Mesenchymal stem cell (in vitro differentiated cells and primary cell): ENCODE data around the gene OR52E6.

ENCODE experiments used
- DNase-seq: peaks from one replicate; pipeline ENCODE4 v3.0.0-alpha.2; 2013
- H2AFZ ChIP-seq: one replicate; pipeline ENCODE4 v1.6.1; 2013; ENCODE audit warnings: low read depth, mild to moderate bottlenecking, control low read depth, inconsistent platforms, low read length, moderate library complexity
- H2AK5ac ChIP-seq: 2 replicates; pipeline ENCODE4 v1.6.1; 2013; ENCODE audit warnings: low read length, moderate library complexity, mild to moderate bottlenecking, inconsistent platforms; ENCODE audit not compliant: severe bottlenecking
- H2BK120ac ChIP-seq: one replicate; pipeline ENCODE4 v1.6.1; 2013; ENCODE audit warnings: low read depth, mild to moderate bottlenecking, inconsistent platforms, low read length, moderate library complexity
- H2BK12ac ChIP-seq, 2 experiments: one replicate each; pipeline ENCODE4 v1.6.1; 2013; ENCODE audit warnings: inconsistent platforms in 2 of 2, low read length in 2 of 2, mild to moderate bottlenecking in 2 of 2, moderate library complexity in 2 of 2, control low read depth in 1 of 2
- H2BK15ac ChIP-seq: one replicate; pipeline ENCODE4 v1.6.1; 2013; ENCODE audit warnings: mild to moderate bottlenecking, low read depth, inconsistent platforms; ENCODE audit not compliant: poor library complexity, severe bottlenecking
- H2BK5ac ChIP-seq: 2 replicates; pipeline ENCODE4 v1.6.1; 2013; ENCODE audit warnings: low read depth, mild to moderate bottlenecking, low read length, control low read depth, inconsistent platforms; ENCODE audit not compliant: poor library complexity, severe bottlenecking
- H3K14ac ChIP-seq, 2 experiments: one replicate each; pipeline ENCODE4 v1.6.1; 2013; ENCODE audit warnings: inconsistent platforms in 2 of 2, low read length in 2 of 2, control low read depth in 1 of 2, mild to moderate bottlenecking in 1 of 2, moderate library complexity in 1 of 2
- H3K18ac ChIP-seq, 2 experiments: one replicate each; pipeline ENCODE4 v1.6.1; 2013; ENCODE audit warnings: inconsistent platforms in 2 of 2, low read length in 2 of 2, control low read depth in 1 of 2, low read depth in 1 of 2, mild to moderate bottlenecking in 1 of 2
- H3K23ac ChIP-seq, 2 experiments: one replicate each; pipeline ENCODE4 v1.6.1; 2013; ENCODE audit warnings: inconsistent platforms in 2 of 2, low read length in 2 of 2, mild to moderate bottlenecking in 2 of 2, moderate library complexity in 2 of 2, control low read depth in 1 of 2
- H3K27ac ChIP-seq: 2 replicates; pipeline ENCODE4 v1.5.1; 2013; ENCODE audit warnings: mild to moderate bottlenecking, moderate library complexity, low read length, control low read depth, inconsistent platforms; ENCODE audit not compliant: poor library complexity, severe bottlenecking
- H3K27me3 ChIP-seq, 2 experiments: 2 replicates each; pipeline versions ENCODE4 v1.6.1 to v1.7.0; 2013; ENCODE audit warnings: low read length in 2 of 2, mild to moderate bottlenecking in 2 of 2, moderate library complexity in 2 of 2, control low read depth in 1 of 2, inconsistent platforms in 1 of 2; ENCODE audit not compliant: control insufficient read depth in 1 of 2, insufficient read depth in 1 of 2
- H3K36me3 ChIP-seq, 2 experiments: 2 replicates each; pipeline versions ENCODE4 v1.6.1 to v1.7.0; 2013; ENCODE audit warnings: low read length in 2 of 2, control low read depth in 1 of 2, inconsistent platforms in 1 of 2, low read depth in 1 of 2, mild to moderate bottlenecking in 1 of 2; ENCODE audit not compliant: insufficient read depth in 2 of 2, control insufficient read depth in 1 of 2
- H3K4ac ChIP-seq, 2 experiments: one replicate each; pipeline ENCODE4 v1.6.1; 2013; ENCODE audit warnings: inconsistent platforms in 2 of 2, low read length in 2 of 2, mild to moderate bottlenecking in 2 of 2, moderate library complexity in 2 of 2, control low read depth in 1 of 2, low read depth in 1 of 2
- H3K4me1 ChIP-seq: 2 replicates; pipeline ENCODE4 v1.6.1; 2013; ENCODE audit warnings: low read depth, low read length, control low read depth; ENCODE audit not compliant: control insufficient read depth, insufficient read depth
- H3K4me2 ChIP-seq: 2 replicates; pipeline ENCODE4 v1.6.1; 2013; ENCODE audit warnings: low read length, mild to moderate bottlenecking, inconsistent platforms; ENCODE audit not compliant: poor library complexity, severe bottlenecking
- H3K4me3 ChIP-seq, 2 experiments: 2 replicates each; pipeline versions ENCODE4 v1.5.1 to v1.7.0; 2013; ENCODE audit warnings: low read length in 2 of 2, mild to moderate bottlenecking in 2 of 2, control low read depth in 1 of 2, low read depth in 1 of 2; ENCODE audit not compliant: insufficient read depth in 1 of 2
- H3K79me1 ChIP-seq: replicated peaks from 2 replicates; pipeline ENCODE4 v1.6.1; 2013; ENCODE audit warnings: mild to moderate bottlenecking, control low read depth, low read length, inconsistent platforms; ENCODE audit not compliant: poor library complexity, severe bottlenecking
- H3K9ac ChIP-seq: 2 replicates; pipeline ENCODE4 v1.7.0; 2013; ENCODE audit warnings: mild to moderate bottlenecking, low read length, moderate library complexity
- H3K9me3 ChIP-seq: 2 replicates; pipeline ENCODE4 v1.7.0; 2013; ENCODE audit warnings: mild to moderate bottlenecking, low read length; ENCODE audit not compliant: control insufficient read depth
- H4K8ac ChIP-seq: one replicate; pipeline ENCODE4 v1.6.1; 2013; ENCODE audit warnings: inconsistent platforms, mild to moderate bottlenecking, low read length, moderate library complexity
- H4K91ac ChIP-seq: one replicate; pipeline ENCODE4 v1.6.1; 2013; ENCODE audit warnings: mild to moderate bottlenecking, low read length, inconsistent platforms
- WGBS: methylation state at CpG from one replicate; pipeline ENCODE4 v1.1.7; 2013; ENCODE audit warnings: mixed read lengths; 5-methylcytosine and 5-hydroxymethylcytosine counted together

The OR52E6 gene

DNA sequence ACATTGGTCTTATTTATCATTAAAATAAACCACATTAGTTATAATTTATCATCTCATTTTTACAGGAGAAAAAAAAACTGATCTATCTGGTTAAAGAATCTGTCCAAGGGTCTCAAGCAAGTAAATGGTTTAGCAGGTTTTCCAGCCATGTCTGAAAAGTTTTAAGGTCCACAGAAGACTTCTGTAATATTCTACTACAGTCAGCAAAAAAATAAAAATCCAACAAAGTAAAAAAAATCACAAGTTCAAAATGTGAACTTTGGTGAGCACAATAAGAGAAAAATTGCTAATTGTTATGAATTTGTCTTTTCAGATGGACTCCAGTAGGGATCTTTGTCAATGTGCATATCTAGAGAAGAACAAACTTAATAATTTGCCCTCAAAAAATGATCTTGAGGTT is 40.1 kb upstream of the OR52E6 start:
- Histone ChIP-seq H3K27ac (no peak overlapping the region), H4K91ac (no peak overlapping the region), H2BK15ac (no peak overlapping the region), H2AK5ac (no peak overlapping the region), H2BK120ac (no peak overlapping the region), H3K14ac (no peak overlapping the region), H2BK12ac (no peak overlapping the region), H3K4me1 (no peaks in the 10 kb centered on the region), H3K4me3 (no peak overlapping the region), H2AFZ (no peak overlapping the region), H3K79me1 (no peaks in the 10 kb centered on the region), H3K4me2 (no peak overlapping the region), H2BK5ac (no peak overlapping the region), H3K4ac (no peak overlapping the region), H3K9me3 (no peaks in the 10 kb centered on the region), H3K23ac (no peak overlapping the region), H3K9ac (no peak overlapping the region), H3K18ac (no peak overlapping the region), H3K27me3 (peaks cover 0 to 2% of the 10 kb centered on the region in 2 experiments), H3K36me3 (no peaks in the 10 kb centered on the region), H4K8ac (no peak overlapping the region)
- DNase-seq, result no peak

DNA sequence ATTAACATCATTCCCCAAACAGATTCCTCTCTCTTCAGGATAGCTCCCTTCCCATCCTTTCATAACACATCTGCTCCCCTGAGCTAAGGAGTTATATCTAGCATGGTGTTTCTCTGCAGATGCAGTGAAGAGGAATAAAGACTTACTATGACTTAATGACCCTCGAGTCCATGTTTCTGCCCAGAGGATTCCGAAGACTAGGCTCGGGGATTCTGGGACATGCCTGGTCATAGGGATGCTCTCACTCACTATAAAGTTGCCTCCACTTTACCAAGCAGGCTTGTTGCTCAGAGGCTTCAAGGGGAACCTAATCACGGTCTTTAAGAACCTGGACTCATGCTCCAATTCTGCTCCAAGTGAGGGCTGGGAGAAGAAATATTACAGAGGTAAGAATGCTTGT is 38.6 kb upstream of the OR52E6 start, which contains the start of gene OR52E4:
Gene OR52E4, plus strand, starts transcription at position 301 of the 400 bp plus-strand sequence. CDS start 3,664 bp downstream, outside the sequence.
- Histone ChIP-seq H3K23ac (no peak within 1 kb of the TSS), H3K4me3 (no peak within 1 kb of the TSS), H2AK5ac (no peak within 1 kb of the TSS), H3K27ac (no peak within 1 kb of the TSS), H3K27me3 (peaks cover 0 to 2% of the 10 kb centered on the region in 2 experiments), H3K79me1 (no peaks in the 10 kb centered on the region), H4K91ac (no peak within 1 kb of the TSS), H2BK5ac (no peak within 1 kb of the TSS), H4K8ac (no peak within 1 kb of the TSS), H3K9me3 (no peaks in the 10 kb centered on the region), H3K18ac (no peak within 1 kb of the TSS), H2BK12ac (no peak within 1 kb of the TSS), H3K4me1 (no peaks in the 10 kb centered on the region), H2BK120ac (no peak within 1 kb of the TSS), H2BK15ac (no peak within 1 kb of the TSS), H3K9ac (no peak within 1 kb of the TSS), H3K4ac (no peak within 1 kb of the TSS), H3K14ac (no peak within 1 kb of the TSS), H3K4me2 (no peak within 1 kb of the TSS), H2AFZ (no peak within 1 kb of the TSS), H3K36me3 (no peaks in the 10 kb centered on the region)
- DNase-seq, result no peak
- 71% methylated on average over 4 of the region's 4 CpGs for WGBS

DNA sequence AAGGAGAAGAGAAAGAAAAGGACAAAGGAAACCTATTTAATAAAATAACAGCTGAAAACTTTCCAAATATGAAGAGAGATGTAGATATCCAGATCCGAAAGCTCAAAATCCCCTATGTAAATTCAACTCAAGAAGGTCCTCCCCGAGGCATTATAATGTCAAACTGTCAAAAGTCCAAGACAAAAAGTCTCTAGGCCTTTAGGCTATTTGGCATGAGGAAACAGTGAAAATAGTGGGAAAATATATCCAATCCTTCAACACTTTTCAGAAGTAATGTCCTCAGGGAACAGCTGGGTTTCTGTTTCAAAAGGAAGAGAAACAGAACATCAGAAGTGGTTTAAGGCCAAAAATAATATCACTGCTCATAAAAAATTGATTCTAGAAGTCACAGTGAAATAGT is 36.9 kb upstream of the OR52E6 start:
- no peak overlapping the region for H3K18ac ChIP-seq
- no peak overlapping the region for H4K91ac ChIP-seq
- H3K14ac ChIP-seq, result no peak overlapping the region
- H3K4me1 ChIP-seq, result no peaks in the 10 kb centered on the region
- H3K36me3 ChIP-seq, result no peaks in the 10 kb centered on the region
- DNase-seq, result no peak
- H2BK120ac ChIP-seq, result no peak overlapping the region
- H4K8ac ChIP-seq, result no peak overlapping the region
- no peak overlapping the region for H2AFZ ChIP-seq
- 100% methylated on average over 1 of the region's 2 CpGs for WGBS
- peaks cover 2% of the 10 kb centered on the region for H3K9me3 ChIP-seq
- H3K4ac ChIP-seq, result no peak overlapping the region
- H3K4me3 ChIP-seq, result no peak overlapping the region
- H2BK5ac ChIP-seq, result no peak overlapping the region
- no peaks in the 10 kb centered on the region for H3K79me1 ChIP-seq
- H2BK12ac ChIP-seq, result no peak overlapping the region
- H2AK5ac ChIP-seq, result no peak overlapping the region
- no peak overlapping the region for H3K23ac ChIP-seq
- peaks cover 0 to 2% of the 10 kb centered on the region in 2 experiments for H3K27me3 ChIP-seq
- no peak overlapping the region for H3K27ac ChIP-seq
- no peak overlapping the region for H3K9ac ChIP-seq
- H3K4me2 ChIP-seq, result no peak overlapping the region
- H2BK15ac ChIP-seq, result no peak overlapping the region

DNA sequence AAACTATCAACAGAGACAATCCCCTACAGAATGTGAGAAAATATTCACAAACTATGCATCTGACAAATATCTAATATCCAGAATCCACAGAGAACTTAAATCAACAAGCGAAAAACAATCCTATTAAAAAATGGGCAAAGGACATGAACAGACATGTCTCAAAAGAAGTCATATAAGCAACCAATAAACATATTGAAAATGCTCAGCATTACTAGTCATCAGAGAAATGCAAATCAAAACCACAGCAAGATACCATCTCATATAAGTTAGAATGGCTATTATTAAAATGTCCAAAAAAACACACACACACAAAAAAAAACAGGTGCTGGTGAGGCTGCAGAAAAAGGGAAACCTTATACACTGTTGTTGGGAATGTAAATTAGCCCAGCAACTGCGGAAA is 24.1 kb upstream of the OR52E6 start:
- H3K4me2 ChIP-seq, result no peak overlapping the region
- H2AK5ac ChIP-seq, result no peak overlapping the region
- no peak overlapping the region for H3K27ac ChIP-seq
- H3K9me3 ChIP-seq, result no peaks in the 10 kb centered on the region
- no peak overlapping the region for H4K8ac ChIP-seq
- no peaks in the 10 kb centered on the region for H3K36me3 ChIP-seq
- no peaks in the 10 kb centered on the region for H3K79me1 ChIP-seq
- no peak for DNase-seq
- no peak overlapping the region for H2BK15ac ChIP-seq
- no peak overlapping the region for H3K14ac ChIP-seq
- no peak overlapping the region for H2BK12ac ChIP-seq
- H4K91ac ChIP-seq, result no peak overlapping the region
- WGBS, result 73% methylated on average over 2 of the region's 2 CpGs
- no peak overlapping the region for H2AFZ ChIP-seq
- no peak overlapping the region for H3K4me3 ChIP-seq
- no peak overlapping the region for H2BK120ac ChIP-seq
- H3K4ac ChIP-seq, result no peak overlapping the region
- no peak overlapping the region for H3K23ac ChIP-seq
- H3K27me3 ChIP-seq, result no peaks in the 10 kb centered on the region
- no peak overlapping the region for H3K9ac ChIP-seq
- H3K4me1 ChIP-seq, result no peaks in the 10 kb centered on the region
- H3K18ac ChIP-seq, result no peak overlapping the region
- no peak overlapping the region for H2BK5ac ChIP-seq
